ENCODE measurements around the gene PRPF39. TPM values are rescaled to one million over a fixed set of nuclear protein-coding genes. Genes with fewer than 3 reads are reported as not detected.

PRPF39 gene
- total and polyA plus RNA-seq, 2 of the 4 experiments (the other 2 are of a cell fraction): 18.1 to 29.6 TPM

DNA sequence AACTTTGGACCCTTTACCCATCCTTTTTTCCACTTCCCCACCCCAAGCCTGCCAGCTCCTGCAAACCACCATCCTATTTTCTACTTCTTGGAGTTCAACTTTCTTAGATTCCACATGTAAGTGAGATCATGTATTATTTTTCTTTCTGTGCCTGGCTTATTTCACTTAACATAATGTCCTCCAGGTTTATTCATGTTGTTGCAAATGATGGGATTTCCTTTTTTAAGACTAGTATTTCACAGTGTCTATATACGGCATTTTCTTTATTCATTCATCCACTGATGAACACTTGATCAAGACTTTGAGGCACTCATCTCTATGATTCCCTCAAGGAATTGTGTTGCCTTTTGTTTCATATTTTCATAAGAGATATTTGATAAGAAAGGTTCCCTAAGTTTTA lies 5.6 kb upstream of the PRPF39 start:
- Histone ChIP-seq H2AK9ac (replicated peaks; ENCODE audit: low read depth, low read length, poor library complexity) (no peak overlapping the region), H3K18ac (ENCODE audit: low read depth, low read length) (no peak overlapping the region), H2BK120ac (ENCODE audit: low read depth, low read length) (no peak overlapping the region), H4K20me1 (ENCODE audit: insufficient read depth, low read length) (no peaks in the 10 kb centered on the region), H3K4me2 (ENCODE audit: low read depth, low read length) (no peak overlapping the region), H2BK5ac (ENCODE audit: low read depth, low read length, poor library complexity, severe bottlenecking) (no peak overlapping the region), H4K5ac (ENCODE audit: low read depth, low read length) (no peak overlapping the region), H2BK20ac (ENCODE audit: low read depth, low read length) (no peak overlapping the region), H3K79me1 (ENCODE audit: low read depth in 1 of 2, low read length in 2 of 2) (no peaks in the 10 kb centered on the region), H3K4me3 (ENCODE audit: insufficient read depth, low read depth, low read length) (no peak overlapping the region), H3K9ac (ENCODE audit: low read depth, low read length) (no peak overlapping the region), H3K14ac (replicated peaks; ENCODE audit: low read depth, low read length) (no peak overlapping the region), H4K8ac (ENCODE audit: low read depth in 2 of 2, low read length in 2 of 2) (no peak overlapping the region), H3K4ac (ENCODE audit: low read depth, low read length) (no peak overlapping the region), H2AFZ (replicated peaks; ENCODE audit: low read length, poor library complexity) (no peak overlapping the region), H3K23ac (ENCODE audit: low read depth, low read length) (no peak overlapping the region), H3K36me3 (ENCODE audit: control insufficient read depth, insufficient read depth, low read length) (no peaks in the 10 kb centered on the region), H2BK15ac (ENCODE audit: low read depth, low read length) (no peak overlapping the region), H3K9me3 (ENCODE audit: control insufficient read depth, insufficient read depth, low read length) (no peaks in the 10 kb centered on the region), H3K56ac (ENCODE audit: extremely low read depth, insufficient read depth, low read length) (no peak overlapping the region), H3K9me1 (ENCODE audit: insufficient read depth, low read length) (0 out of 2 replicates have a peak, but pooled peaks cover 1% of the 10 kb centered on the region), H3K27me3 (ENCODE audit: control insufficient read depth, insufficient read depth, low read length) (no peaks in the 10 kb centered on the region), H2AK5ac (ENCODE audit: low read depth, low read length) (no peak overlapping the region), H3K4me1 (ENCODE audit: control insufficient read depth, insufficient read depth, low read length) (no peaks in the 10 kb centered on the region), H4K91ac (ENCODE audit: insufficient read depth, low read depth, low read length) (no peak overlapping the region), H3K27ac (ENCODE audit: insufficient read depth, low read length) (no peak overlapping the region)
- ChIA-PET CTCF (no interaction called here), POLR2A (ENCODE audit: unreplicated experiment) (no interaction called here)
- no TSS peak for BruUV-seq (replicated peaks)
- no peak for DNase-seq
- in situ Hi-C loops (cut with MboI; ENCODE audit: low sequenced_read_pairs): no loop called here
- dilution Hi-C loops (cut with HindIII; ENCODE audit: low sequenced_read_pairs, unreplicated experiment): no loop called here
- TF ChIP-seq RFX5 (IDR thresholded peaks at IDR 0.05; ENCODE audit: low read depth, low read length): no peak
- TF ChIP-seq BHLHE40 (IDR thresholded peaks at IDR 0.05; ENCODE audit: low read depth, low read length): no peak
- TF ChIP-seq, protein P1, sequence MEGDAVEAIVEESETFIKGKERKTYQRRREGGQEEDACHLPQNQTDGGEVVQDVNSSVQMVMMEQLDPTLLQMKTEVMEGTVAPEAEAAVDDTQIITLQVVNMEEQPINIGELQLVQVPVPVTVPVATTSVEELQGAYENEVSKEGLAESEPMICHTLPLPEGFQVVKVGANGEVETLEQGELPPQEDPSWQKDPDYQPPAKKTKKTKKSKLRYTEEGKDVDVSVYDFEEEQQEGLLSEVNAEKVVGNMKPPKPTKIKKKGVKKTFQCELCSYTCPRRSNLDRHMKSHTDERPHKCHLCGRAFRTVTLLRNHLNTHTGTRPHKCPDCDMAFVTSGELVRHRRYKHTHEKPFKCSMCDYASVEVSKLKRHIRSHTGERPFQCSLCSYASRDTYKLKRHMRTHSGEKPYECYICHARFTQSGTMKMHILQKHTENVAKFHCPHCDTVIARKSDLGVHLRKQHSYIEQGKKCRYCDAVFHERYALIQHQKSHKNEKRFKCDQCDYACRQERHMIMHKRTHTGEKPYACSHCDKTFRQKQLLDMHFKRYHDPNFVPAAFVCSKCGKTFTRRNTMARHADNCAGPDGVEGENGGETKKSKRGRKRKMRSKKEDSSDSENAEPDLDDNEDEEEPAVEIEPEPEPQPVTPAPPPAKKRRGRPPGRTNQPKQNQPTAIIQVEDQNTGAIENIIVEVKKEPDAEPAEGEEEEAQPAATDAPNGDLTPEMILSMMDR (conservative IDR thresholded peaks at IDR 0.05; ENCODE audit: low read depth, low read length): no peak
- no peak for TF ChIP-seq MXI1 (IDR thresholded peaks at IDR 0.05; ENCODE audit: borderline replicate concordance, low read depth, low read length)
- no peak for TF ChIP-seq POLR2A (IDR thresholded peaks at IDR 0.05; ENCODE audit: low read depth, low read length)
- no peak for TF ChIP-seq MAFK (IDR thresholded peaks at IDR 0.05; ENCODE audit: low read depth, low read length)
- TF ChIP-seq, protein P2, sequence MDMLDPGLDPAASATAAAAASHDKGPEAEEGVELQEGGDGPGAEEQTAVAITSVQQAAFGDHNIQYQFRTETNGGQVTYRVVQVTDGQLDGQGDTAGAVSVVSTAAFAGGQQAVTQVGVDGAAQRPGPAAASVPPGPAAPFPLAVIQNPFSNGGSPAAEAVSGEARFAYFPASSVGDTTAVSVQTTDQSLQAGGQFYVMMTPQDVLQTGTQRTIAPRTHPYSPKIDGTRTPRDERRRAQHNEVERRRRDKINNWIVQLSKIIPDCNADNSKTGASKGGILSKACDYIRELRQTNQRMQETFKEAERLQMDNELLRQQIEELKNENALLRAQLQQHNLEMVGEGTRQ (IDR thresholded peaks at IDR 0.05; ENCODE audit: low read depth, low read length): no peak
- no peak for TF ChIP-seq CEBPB (IDR thresholded peaks at IDR 0.05; ENCODE audit: low read depth, low read length)
- TF ChIP-seq RAD21 (IDR thresholded peaks at IDR 0.05; ENCODE audit: low read length): no peak
- no peak for TF ChIP-seq SMC3 (IDR thresholded peaks at IDR 0.05; ENCODE audit: low read depth, low read length)
- intact Hi-C loops (cut with micrococcal nuclease): no loop called here
- no CpG with 5 or more reads among the region's 1 CpG for WGBS, 2 experiments (ENCODE audit: extremely low coverage in 2 of 2, insufficient read length in 1 of 2)
- no peak for ATAC-seq (ENCODE audit: low read depth)
